OCI-LY1 (cell line): ENCODE data around the gene ZNF440.

Experiments used
- EZH2 ChIP-seq: fragments of 200-600 bp; sonication (generic), shearing (Covaris generic); IDR thresholded peaks from 2 replicates; pipeline ENCODE4 v1.8.0; 2017; ENCODE audit warnings: borderline replicate concordance, mixed run types, mild to moderate bottlenecking, antibody characterized with exemption, low read length, moderate library complexity, mixed read lengths
- TF ChIP-seq, protein P1 (sequence below): fragments of 200-600 bp; sonication (generic), shearing (Covaris generic); IDR thresholded peaks from 2 replicates; pipeline ENCODE4 v1.5.1; 2017; ENCODE audit warnings: mild to moderate bottlenecking, antibody characterized with exemption, low read length, moderate library complexity, mixed read lengths

DNA sequence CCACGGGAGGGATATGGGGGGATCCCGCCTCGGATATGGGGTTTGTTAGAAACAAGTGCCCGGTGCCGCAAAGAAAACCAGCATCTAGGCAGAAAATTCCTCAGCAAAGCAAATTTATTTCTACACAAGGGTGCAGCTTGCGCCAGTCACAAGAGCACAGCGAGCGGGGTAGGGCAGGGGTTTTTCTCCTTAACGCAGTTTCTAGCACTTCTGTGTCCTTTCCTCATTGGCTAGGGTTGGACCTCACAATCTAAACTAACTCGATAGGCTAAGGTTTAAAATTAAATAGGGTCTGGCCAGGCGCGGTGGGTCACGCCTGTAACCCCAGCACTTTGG, 595 bp downstream of the ZNF440 start:
- TF ChIP-seq, protein P1, sequence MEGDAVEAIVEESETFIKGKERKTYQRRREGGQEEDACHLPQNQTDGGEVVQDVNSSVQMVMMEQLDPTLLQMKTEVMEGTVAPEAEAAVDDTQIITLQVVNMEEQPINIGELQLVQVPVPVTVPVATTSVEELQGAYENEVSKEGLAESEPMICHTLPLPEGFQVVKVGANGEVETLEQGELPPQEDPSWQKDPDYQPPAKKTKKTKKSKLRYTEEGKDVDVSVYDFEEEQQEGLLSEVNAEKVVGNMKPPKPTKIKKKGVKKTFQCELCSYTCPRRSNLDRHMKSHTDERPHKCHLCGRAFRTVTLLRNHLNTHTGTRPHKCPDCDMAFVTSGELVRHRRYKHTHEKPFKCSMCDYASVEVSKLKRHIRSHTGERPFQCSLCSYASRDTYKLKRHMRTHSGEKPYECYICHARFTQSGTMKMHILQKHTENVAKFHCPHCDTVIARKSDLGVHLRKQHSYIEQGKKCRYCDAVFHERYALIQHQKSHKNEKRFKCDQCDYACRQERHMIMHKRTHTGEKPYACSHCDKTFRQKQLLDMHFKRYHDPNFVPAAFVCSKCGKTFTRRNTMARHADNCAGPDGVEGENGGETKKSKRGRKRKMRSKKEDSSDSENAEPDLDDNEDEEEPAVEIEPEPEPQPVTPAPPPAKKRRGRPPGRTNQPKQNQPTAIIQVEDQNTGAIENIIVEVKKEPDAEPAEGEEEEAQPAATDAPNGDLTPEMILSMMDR = no peak
- no peak for TF ChIP-seq EZH2
